ENCODE measurements around the gene SLC25A45.

The SLC25A45 gene

DNA sequence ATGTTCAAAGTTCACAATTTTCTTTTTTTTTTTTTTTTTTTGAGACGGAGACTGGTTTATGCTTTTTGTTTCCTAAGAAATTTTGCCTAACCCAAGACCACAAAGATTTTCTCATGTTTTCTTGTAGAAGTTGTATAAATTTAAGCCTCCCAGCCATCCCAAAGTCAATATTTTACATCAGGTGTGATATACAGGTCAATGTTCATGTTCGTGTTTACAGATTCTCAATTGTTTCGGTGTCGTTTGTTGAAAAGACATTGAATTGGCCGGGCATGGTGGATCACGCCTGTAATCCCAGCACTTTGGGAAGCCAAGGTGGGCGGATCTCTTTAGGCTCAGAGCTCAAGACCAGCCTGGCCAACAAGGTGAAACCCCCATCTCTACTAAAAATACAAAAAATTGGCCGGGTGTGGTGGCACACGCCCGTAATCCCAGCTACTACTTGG, 19.4 kb upstream of the SLC25A45 start:
- TF ChIP-seq CTCF (IDR thresholded peaks at IDR 0.05; ENCODE audit: control insufficient read depth, insufficient read depth, low read depth, low read length, missing control alignments): no peak
- H3K4me3 ChIP-seq (ENCODE audit: control insufficient read depth, low read depth, low read length): no peak overlapping the region
- no peak for DNase-seq (ENCODE audit: low read depth)

DNA sequence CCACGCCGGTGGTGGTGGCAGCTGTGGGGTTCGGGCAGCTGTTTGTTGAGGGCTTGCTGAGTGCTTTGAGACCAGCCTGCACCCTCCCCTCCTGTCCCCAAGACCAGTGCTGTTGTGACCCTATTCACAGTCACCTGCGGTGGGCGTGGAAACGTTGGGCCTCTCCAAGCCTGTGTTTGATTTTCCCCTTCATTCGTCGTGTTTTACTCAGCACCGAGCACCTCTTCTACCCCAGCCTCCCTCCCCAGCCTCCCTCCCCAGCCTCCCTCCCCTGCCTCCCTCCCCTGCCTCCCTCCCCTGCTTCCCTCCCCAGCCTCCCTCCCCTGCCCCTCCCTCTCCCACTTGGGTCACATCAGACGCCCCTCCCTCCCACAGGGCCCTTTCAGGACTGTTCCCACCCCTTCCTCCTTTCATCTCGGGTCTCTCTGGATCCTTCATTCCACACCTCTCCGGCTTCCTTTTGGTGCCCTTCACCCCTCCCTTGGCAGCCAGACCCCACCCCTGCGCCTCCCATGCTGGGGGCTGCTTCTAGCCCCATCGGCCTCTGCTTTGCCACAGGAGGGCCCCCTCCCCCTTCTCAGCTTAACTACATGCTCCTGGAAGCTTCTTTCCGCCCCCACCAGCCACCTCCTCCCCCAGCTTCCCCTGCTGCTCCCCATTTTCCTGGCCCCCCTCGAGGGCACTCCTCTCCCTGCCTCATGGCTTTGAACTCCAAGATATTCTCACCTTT, 18.8 kb upstream of the SLC25A45 start:
- TF ChIP-seq CTCF (IDR thresholded peaks at IDR 0.05; ENCODE audit: control insufficient read depth, insufficient read depth, low read depth, low read length, missing control alignments): no peak
- H3K4me3 ChIP-seq (ENCODE audit: control insufficient read depth, low read depth, low read length): no peak overlapping the region
- DNase-seq (ENCODE audit: low read depth): no peak

DNA sequence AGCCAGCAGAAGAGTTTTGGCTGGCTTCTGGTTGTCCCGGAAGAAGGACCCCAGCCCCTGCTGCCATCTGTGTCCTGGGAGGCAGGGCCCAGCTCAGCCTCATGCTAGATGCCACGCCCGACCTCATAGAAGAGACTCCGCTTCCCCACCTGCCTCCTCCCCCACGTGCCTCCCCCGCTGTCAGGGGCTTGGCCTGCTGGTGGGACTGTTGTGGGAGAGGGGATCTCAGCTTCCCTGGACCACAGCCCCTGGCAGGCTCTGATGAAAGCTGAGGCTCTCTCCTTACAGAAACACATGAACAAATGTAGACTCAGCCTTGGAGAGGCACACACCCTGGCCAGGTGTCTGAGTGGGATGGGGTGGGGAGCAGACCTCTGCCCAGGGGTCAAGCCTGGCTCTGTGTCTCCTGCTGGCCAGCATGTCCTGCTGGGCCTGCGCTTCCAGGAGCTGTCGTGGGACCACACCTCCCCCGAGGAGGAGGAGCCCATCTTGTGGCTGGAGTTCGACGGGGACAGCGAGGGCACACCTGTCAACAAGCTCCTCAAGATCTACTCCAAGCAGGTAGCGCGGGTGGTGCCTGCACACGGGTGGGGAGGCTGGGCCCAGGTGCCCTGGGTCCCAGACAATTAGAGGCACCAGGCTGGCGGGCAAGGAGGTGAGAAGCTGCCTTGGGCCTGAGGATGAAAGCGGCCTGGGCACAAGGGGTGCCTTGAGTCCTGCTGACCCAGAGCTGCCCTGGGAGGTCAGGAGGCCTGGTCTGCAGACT, 18.0 kb upstream of the SLC25A45 start:
- DNase-seq (ENCODE audit: low read depth): no peak
- TF ChIP-seq CTCF (IDR thresholded peaks at IDR 0.05; ENCODE audit: control insufficient read depth, insufficient read depth, low read depth, low read length, missing control alignments): no peak
- no peak overlapping the region for H3K4me3 ChIP-seq (ENCODE audit: control insufficient read depth, low read depth, low read length)

GRCh38 chr11:65399845-65400244, 17.4 kb upstream of the SLC25A45 start:
- no peak for DNase-seq (ENCODE audit: low read depth)
- TF ChIP-seq CTCF (IDR thresholded peaks at IDR 0.05; ENCODE audit: control insufficient read depth, insufficient read depth, low read depth, low read length, missing control alignments): no peak
- no peak overlapping the region for H3K4me3 ChIP-seq (ENCODE audit: control insufficient read depth, low read depth, low read length)

DNA sequence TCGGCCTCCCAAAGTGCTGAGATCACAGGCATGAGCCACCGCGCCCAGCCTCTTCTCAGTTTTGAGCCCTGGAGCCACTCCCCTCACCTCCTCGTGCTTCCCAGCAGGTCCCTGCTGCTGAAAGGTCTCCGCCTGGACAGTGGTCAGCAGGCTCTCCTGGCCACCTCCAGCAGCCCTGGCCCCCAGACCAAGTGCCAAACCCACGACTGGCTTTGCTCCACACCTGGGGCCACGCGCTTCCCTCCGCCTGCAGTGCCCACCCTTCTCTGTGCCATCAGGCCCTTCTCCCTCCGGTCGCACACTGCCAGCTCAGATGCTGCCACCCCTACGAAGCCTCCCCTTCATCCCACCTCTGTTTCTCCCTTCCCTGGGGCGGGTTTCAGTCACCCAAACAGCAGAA, 16.8 kb upstream of the SLC25A45 start:
- no peak for TF ChIP-seq CTCF (IDR thresholded peaks at IDR 0.05; ENCODE audit: control insufficient read depth, insufficient read depth, low read depth, low read length, missing control alignments)
- DNase-seq (ENCODE audit: low read depth): no peak
- no peak overlapping the region for H3K4me3 ChIP-seq (ENCODE audit: control insufficient read depth, low read depth, low read length)

- no peak for DNase-seq (ENCODE audit: low read depth)
- no peak for TF ChIP-seq CTCF (IDR thresholded peaks at IDR 0.05; ENCODE audit: control insufficient read depth, insufficient read depth, low read depth, low read length, missing control alignments)
- H3K4me3 ChIP-seq (ENCODE audit: control insufficient read depth, low read depth, low read length): no peak overlapping the region
Observed at GRCh38 chr11:65398362-65398910, 16.0 kb upstream of the SLC25A45 start.
